NCI-H2107 (cell line): ENCODE data around the gene CCDC92.

Experiments used
- DNase-seq: peaks from one replicate; lab custom pipeline; 2025; lab: John Stamatoyannopoulos, UW

The CCDC92 gene

DNA sequence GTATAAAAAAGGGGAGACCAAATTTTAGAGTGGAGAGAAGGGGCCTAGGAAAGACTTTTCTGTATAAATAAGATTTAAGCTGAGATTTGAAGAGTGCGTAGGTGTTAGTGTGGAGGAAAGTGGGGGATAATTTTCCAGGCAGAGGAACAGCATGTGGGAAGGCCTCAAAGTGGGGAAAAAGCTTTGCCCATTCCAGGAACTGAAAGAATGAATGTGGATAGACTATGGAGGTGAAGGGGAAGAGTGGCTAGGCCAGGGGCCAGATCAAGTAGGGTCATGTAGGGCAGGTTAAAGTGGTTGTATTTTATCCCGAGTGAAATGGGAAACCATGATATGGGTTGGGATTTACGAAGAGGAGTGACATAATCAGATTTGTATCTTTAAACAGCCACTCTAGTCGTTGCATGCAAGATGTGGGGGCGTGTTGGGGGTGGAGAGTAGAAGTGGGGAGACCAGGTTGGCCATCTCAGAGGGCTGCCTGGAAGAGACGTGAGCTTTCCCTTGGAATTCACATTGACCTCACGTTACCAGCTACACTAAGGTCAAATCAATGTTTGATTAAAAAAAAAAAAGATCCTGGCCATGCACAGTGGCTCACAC, 3.7 kb upstream of the CCDC92 start:
- DNase-seq: no peak

DNA sequence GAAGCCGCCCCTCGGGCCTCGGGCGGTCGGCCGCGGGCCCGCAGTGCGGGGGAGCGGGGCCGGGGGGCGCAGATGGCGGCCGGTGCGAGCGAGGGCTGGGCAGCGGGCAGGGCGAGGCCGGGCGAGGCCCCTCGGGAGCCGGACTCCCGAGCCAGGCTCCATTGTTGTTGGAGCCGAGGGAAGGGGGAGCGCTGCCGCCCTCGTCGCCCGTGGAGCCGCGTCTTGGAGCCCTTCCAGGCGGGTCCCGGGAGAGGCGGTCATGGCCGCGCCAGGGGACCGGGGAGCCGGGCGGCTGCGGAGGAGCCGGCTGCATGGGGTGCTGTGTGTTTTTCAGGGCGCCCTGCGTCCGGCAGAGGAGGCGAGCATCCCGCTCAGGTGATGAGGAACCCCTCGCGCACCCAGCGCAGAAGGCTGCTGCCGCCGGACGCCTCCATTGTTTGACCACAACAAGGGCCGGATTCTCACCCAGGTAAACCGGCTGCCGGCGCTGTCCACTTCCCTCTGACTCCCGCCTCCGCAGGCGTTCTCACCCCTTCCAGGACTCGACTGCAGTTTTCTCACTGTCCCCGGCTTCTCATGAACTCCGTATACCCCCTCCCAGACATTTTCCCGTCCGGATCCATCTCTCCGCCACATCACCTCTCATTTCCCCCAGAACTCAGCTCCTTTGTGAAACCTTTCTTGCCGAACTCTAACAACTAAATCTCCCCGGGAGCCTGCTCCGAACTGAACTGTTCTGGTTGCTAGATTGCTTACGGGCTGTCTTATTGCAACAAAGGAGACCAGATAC, 1.1 kb upstream of the CCDC92 start:
- DNase-seq: no peak

DNA sequence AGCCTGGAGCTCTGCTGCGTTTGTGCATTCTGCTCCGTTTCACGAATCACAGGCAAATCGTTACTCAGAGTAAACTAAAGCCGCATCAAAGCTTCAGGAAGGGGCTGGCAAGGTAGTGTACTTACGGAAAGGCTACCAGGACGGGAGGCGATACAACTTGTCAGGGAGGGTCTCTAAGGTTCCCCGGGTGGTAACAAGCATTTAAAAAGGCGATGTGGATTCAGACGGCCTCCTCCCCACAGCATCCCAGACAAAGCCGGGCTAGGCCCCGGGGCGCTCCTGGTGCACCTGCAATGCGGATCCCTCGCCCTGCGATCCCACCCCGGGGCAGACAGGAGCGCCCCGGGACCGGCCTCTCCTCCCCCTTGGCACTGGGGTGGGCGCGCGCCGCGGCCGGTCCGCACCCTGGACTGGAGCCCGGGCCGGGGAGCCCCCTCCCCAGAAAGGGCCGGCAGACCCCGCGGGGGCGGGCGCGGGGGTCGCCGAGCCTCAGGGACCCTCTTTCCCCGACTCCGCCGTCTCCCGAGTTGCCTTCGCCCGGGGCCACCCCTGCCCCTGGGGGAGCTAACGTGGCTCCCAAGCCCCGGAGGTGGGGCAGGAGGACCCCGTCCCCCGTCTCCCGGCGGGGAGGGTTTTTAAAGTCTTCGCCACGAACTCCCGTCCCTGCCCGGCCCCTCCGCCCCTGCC, 718 bp downstream of the CCDC92 start:
- DNase-seq: no peak

DNA sequence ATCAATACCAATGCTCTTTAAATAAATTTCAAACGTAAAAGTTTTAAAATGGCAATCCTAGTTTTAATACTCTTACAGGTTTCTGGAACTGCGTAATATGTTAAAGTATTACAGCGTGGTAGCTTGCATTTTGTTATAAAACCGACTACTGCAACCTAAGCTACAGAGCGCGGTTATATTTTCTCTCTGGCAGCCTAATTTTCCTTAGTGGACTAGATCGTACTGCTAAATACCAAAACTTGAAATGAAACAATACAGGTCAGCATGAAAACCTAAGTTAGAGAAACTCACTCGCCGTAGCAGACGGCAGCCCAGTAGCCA, 1.2 kb downstream of the CCDC92 start:
- no peak for DNase-seq

DNA sequence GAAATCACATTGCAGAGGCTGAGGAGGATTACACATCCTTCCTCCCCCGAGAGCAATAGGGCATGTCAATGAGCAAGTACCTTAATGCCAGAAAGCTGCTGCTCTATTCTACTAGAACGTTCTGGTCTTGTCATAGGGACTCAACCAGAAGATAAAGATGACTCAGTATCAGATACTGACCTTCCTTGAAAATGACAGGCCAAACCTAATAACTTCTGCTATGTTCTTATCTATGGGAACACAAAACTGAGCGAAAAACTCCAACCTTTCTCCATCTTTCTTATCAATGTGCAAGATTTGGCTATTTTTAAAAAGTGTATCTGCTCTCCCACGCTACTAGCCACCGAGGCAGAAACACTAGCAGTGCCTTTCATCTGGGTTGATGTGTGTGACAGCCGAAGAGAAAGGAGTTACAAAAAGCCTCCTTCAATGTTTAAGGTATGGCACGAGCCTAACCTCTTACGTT, 5.5 kb downstream of the CCDC92 start:
- no peak for DNase-seq

DNA sequence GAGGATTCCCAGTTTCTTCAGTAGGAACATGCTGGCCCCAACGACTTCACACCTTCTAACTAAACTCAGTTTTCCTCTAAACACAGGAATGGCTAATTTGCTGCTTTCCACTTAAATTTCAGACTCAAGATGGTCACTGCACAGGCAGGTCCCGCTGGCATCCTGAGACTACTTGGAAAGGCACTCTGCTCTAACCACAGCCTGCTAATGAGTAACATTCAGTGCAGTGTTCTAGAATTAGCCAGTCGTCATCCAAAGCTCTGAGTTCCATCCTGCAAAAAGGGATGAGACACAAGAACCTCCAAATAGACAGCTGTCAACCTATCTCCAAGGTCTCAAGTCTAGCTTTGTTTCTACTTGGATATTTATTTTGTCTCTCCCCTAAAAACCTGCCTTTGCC, 6.0 kb downstream of the CCDC92 start:
- no peak for DNase-seq

DNA sequence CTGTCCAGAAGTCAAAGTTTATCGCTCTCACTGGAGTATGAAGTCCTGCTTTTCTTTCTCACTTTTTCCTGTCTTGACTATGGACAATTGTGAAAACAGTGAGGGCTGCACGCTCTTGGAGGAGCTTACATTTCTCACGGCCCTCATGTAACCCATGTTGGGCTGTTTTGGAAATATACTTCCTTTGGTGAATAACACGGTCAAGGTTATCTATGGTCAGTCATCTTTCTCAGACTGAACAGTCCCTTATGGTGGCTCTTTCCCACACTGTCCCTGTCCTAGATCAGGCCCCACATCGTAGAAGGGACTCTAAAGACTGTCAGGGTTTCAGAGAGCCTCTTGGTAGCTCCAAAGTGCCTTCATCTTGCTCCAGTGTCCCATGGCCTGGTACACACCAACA, 7.2 kb downstream of the CCDC92 start:
- DNase-seq: no peak

DNA sequence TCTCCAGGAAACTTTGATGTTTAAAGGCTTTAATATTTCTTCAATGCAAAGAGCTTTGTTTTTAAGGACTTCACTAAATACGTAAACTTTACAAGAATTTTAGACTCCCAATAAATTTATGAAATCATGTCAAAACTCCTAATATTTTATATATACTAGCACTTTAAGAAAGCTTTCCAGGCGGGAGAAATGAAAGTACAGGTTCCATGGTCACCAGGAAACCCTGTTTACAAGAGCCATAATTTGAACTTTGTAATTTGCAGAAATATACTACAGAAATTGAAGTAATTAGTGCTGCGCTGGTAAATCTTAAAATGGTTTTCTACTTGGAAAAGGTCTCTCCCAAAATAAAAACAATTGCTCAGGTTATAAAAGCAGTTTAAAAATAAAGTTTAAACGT, 8.8 kb downstream of the CCDC92 start:
- no peak for DNase-seq

DNA sequence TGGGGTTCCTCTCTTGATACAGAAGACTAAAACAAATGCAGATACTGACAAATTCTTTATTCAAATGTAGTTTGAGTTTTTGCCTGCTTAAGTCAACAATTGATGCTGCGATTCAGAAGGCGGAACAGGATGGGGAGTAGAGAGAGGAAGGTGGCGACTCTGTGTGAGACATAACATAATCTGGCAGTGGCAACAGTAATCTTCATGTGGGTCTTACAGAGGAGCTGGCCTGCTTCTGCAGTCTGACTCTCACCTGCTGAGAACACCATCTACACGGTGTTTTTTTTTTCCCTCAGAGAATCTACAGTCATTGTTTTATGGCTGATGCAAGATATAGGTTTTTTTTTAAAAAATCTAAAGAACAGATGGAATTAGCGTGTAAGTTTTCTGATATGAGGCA, 10.1 kb downstream of the CCDC92 start:
- no peak for DNase-seq

DNA sequence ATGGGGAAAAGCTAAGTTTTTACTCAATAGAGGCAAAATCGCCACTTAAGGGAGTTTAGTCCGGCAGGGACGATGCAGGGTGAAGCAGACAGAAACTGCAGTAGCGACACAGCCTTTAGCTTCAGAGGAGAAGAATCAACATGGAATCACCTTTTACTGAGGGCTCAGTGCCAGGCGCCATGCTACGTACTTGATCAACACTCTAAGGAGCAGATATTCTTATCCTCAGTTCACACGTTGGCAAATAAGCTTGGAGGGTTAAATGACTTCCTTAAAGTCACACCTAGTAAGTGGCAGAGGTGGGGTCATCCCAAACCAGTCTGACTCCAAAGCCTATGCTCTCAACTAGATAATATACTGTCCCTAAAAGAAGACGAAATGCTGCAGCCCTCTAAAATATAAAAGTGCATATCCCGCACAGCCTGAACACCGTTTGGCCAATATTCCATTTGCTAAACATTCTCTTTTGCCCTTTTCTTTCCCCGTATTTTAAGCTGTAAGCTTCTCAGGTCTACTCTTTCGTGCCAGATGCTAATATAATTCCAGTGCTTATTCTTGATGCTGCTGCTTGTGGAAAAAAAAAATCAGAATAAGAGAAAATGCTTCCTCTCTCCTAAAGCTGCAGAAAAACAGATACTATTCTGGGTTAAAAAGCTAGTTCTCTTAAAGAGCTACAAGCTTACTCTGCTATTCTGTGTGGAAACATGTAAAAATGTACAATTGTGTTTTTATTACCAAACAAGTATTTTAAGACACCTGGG, 10.9 kb downstream of the CCDC92 start:
- no peak for DNase-seq

DNA sequence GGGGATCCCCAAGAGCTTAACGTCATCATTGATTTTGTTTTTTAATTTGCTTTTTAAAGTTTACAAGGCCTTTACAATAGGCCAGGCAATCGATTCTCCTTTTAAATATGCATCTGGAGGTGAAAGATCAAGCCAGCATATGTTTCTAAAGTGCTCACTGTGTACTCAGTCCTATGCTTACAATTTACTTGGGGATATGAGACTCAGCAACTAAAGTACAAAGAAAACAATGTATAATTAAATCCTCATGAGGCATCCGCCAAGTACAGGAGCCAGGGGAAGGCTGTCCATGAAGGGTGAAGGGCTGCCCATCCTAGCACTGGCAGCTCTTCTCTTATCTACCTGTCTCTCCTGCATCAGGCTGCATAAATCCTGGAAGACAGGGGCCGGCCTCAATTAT, 11.8 kb downstream of the CCDC92 start:
- DNase-seq: no peak

DNA sequence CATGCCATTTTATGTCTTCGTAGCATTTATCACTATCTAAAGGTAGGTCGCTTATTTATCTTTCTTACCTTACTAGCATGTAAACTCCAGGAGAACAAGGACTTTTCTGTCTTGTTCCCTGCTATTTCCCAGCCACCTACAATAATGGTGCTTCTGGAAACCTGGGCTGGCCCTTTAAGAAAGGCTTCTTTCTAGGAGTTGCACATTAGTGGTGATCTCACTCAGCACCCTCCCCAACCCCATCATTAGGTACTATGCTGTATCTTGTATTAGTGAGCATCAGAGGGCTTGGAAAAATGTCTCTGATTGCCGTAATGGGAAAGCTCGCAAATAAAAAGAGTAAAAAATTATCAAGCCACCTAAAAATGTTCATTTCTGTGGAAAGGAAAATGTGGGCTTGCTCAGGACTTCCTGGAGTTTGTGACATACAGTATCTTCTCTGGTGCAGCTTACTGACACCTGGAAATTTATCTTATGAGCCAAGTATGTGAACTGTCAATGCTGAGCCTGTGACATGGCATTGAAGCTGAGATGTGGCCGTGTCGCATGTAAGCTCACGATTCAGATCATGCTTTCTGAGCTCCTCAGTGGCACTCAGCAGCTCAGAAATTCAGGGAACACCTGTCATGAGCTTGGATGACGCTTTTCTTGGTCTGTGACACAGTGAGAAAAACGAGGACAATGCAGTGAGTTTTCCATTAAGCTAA, 12.4 kb downstream of the CCDC92 start:
- DNase-seq: no peak

DNA sequence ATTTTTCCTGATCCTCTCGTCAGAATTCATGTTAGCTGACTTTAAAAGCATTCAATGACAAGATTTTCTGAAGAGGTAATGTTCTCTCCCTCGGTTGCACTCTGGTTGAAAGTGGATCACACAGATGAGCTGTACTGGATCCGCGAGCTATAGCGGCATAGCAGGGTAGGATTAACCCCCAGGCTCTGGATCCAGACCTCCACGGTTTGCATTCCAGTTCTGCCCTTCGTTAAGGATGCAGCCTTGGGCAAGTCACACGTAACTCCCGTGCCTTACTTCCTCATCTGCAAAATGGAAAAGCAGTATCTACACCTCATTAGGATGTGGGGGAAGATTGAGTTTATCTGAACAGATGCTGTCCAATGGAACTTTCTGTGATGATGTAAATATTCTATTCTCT, 13.8 kb downstream of the CCDC92 start:
- no peak for DNase-seq

DNA sequence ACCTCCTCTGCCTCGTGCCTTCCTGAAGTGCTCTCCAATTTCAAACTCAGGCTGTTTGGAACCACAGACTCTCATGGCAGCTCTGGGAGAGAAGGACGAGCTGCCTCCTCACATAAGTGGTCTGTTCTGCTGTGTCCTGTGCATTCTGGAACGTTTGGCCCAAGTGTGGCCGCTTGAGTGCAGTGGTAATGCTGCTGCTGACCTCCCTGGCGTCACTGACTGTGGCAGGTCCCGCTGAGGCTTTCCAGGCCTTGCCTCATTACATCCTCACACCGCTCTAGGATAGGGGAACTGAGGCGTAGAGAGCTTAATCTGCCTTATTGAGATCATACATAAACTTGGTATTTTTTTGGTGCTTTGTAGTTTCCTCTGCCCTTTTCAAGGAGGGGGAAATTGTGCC, 14.2 kb downstream of the CCDC92 start:
- DNase-seq: no peak

DNA sequence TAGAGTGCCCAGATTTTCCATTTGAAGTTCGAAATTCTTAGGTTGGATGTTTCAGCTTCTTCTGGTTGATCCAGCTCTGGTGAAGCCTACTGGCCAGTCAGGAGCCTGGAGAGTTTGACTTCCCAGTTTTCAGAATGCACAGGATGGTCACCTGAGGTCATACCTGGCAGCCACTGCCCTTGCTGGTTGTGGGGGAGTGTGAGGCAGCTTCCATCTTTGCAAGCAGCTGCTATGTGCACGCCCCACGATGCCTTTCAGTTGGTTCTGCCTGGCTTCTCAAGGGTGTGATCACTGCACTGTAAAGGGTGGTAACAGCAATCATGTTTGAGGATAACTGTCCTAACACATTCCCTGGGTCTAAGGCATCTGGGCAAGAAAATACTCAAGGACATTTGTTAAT, 15.4 kb downstream of the CCDC92 start:
- DNase-seq: no peak

DNA sequence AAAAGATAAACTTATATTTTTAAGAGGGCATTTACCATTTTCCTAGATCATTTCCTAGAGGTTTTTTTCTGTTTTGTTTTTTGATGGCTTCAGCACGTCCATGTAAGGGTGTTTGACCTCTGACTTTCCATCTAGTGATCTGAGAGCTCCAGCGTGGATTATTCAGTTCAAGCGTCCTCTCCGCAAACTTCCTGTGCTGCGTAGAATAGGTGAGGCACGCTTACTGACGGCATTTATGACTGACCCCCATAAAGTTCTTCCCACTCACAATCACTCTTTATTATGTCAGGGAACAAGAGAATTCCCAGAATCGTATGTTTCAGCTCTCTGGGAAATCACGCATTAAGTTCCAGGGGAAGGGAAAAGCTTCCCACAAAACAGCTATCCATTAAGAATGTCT, 16.4 kb downstream of the CCDC92 start:
- DNase-seq: no peak

DNA sequence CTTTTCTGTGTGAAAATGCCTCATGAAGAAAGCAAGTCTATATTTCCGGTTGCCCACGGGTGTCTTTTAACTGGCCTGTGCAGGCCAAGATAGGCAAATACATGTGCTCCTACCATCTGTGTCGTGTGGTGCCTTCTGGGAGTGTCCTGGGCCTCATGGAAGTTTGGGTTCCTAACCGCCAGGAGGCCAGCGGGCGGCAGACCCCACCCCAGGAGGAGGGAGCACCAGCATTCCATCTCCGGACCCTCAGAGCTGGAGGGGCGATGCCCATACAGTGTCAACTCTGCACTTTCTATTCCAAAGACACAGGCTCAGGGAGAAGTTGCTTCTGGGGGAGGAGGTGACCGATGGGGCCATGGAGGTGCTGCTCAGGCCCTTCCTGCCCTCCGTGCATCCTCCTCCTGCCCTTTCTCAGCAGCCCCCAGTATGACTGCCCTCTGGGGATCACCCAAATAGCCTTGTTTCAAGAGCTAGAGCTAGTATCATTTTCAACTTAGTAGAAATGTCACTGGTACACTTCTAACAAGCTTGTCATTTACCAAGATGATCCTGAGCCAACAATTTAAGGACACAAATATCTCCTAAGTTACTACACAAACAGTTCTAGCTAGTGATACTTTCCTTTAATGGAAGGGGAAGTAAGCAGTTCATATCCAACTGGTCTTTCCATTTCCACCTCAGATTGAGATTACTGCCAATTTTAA, 17.8 kb downstream of the CCDC92 start:
- DNase-seq: no peak

DNA sequence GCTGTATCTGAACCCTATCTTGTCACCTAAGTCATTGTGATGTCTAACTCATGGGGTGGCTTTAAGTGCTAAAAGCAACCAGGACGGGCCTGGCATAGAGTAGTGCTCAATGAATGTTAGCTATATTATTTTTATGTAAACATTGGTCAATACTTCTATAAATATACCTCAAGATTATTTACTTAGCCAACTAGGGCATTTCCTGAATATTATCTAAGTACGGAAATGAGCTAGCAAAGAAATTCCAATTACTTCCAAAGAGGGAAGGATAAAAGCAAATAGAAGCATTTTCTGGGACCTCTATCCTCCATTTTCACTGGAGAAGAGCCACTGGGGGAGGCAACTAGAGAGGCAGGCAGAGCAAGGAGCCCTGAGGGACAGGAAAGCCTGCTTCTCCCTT, 20.6 kb downstream of the CCDC92 start:
- DNase-seq: no peak

DNA sequence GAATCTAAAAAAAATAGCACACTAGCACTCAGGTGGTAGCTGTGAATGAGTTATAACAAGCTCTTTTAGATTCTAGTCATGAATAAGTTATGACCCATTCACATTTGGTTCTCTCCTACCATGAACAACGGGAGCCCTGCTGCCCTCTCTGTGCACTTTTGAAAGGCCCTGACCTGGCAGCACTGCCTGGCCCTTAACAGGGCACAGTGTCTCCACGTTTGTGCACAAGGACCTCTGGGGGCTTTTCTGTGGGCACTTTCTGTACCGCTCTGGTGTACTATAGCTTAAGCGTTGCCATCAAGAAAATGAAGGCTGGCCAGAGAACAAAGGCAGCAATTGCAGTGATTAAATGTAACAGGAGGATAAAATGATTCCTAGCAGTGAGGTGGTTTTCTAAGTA, 21.2 kb downstream of the CCDC92 start:
- no peak for DNase-seq

DNA sequence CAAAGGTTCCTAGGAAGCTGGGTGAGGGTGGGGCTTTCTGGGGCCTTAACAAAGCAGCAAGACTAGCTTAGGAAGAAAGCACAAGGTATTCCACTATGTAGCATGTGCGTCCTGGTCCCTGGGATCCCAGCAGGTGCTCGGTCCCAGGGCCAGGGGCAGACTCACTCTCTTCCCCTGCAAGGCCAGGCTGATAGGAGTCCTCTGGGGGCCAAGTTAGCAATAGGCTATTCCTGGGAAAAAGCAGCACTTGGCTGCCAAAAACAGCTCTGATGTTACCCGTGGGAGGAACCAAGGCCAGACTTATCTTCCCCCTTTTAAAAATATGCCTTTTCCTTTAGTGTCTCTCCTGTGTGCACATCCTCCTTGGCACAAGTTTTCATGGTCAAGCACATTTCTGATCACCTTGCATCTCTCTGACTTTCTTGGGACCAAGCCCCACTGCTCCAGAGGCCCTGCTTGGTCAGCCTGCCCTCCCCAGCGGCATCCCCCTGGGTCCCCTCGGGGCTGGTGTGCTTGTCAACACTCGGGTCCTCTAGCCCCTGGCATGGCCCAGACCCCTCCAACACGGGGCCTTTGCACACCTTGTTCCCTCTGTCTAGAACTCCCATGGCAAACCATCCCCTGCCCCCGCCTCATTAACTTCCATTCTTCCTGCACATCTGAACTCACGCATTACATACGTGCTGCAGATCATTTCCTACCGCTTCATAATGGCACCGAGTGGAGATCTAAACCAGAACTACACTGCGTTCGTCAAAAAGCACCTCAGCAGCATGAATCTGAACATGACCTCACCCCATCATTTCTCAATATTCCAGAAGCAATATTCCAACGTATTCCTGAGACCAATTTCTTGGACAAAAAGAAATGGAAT, 21.9 kb downstream of the CCDC92 start:
- DNase-seq: no peak

DNA sequence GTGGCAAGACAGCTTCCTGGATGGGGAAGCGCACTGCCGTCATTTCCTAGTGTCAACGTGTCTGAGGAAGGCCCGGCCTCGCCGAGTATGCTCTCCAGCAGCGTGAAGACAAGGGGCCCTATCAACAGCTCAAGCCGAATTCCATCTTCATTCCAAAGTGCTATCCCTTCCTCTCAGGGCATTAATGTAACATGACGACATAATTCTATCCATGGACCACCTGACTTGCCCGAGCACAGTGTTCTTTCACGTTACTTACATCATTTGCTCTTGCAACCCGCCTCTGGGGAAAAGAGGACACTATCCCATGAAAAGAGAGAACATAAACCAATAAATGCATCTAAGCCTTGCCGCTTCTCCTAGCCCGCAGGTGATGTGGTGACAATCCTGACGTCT, 22.9 kb downstream of the CCDC92 start:
- DNase-seq: no peak
